Smooth muscle cell (in vitro differentiated cells): Measurements from ENCODE around the gene MBP. TPM values are rescaled to one million over a fixed set of nuclear protein-coding genes. Genes with fewer than 3 reads are reported as not detected.
A peak's percentile ranks its signal among the peaks of the same experiment; 100 is the strongest.

Experiments
- DNase-seq: peaks from one replicate; lab custom pipeline; 2025; ENCODE audit not compliant: unreplicated experiment; lab: John Stamatoyannopoulos, UW
- H2AFZ ChIP-seq: fragments of 200-600 bp; sonication (generic); 2 replicates; pipeline ENCODE4 v1.6.0; 2016; ENCODE audit warnings: antibody characterized with exemption, low read depth, mild to moderate bottlenecking
- H3F3A ChIP-seq: fragments of 200-600 bp; sonication (generic); 2 replicates; pipeline ENCODE4 v1.6.0; 2017; ENCODE audit warnings: antibody characterized with exemption, low read depth
- H3K27ac ChIP-seq: fragments of 200-600 bp; sonication (generic); 2 replicates; pipeline ENCODE4 v1.5.1; 2016; ENCODE audit warnings: low read depth, mild to moderate bottlenecking
- H3K27me3 ChIP-seq: fragments of 200-600 bp; sonication (generic); 2 replicates; pipeline ENCODE4 v1.6.1; 2016; ENCODE audit warnings: low read depth, mild to moderate bottlenecking
- H3K36me3 ChIP-seq: fragments of 200-600 bp; sonication (generic); 2 replicates; pipeline ENCODE4 v1.5.1; 2016; ENCODE audit warnings: low read depth
- H3K4me1 ChIP-seq: fragments of 200-600 bp; sonication (generic); 2 replicates; pipeline ENCODE4 v1.5.1; 2016; ENCODE audit warnings: low read depth
- H3K4me2 ChIP-seq: fragments of 200-600 bp; sonication (generic); 2 replicates; pipeline ENCODE4 v1.6.0; 2016; ENCODE audit warnings: mild to moderate bottlenecking
- H3K4me3 ChIP-seq: fragments of 200-600 bp; sonication (generic); 2 replicates; pipeline ENCODE4 v1.5.1; 2016; ENCODE audit warnings: mild to moderate bottlenecking
- H3K79me2 ChIP-seq: fragments of 200-600 bp; sonication (generic); 2 replicates; pipeline ENCODE4 v1.6.0; 2016; ENCODE audit warnings: low read depth, mild to moderate bottlenecking
- H3K9ac ChIP-seq: fragments of 200-600 bp; sonication (generic); 2 replicates; pipeline ENCODE4 v1.6.0; 2016; ENCODE audit warnings: low read depth
- H3K9me3 ChIP-seq: fragments of 200-600 bp; sonication (generic); replicated peaks from 2 replicates; pipeline ENCODE4 v1.5.1; 2016; ENCODE audit warnings: low read depth
- H4K20me1 ChIP-seq: fragments of 200-600 bp; sonication (generic); 2 replicates; pipeline ENCODE4 v1.6.0; 2016; ENCODE audit warnings: low read depth
- WGBS: methylation state at CpG from one replicate; pipeline ENCODE4 v1.1.7; 2016; ENCODE audit warnings: low lambda C conversion rate; 5-methylcytosine and 5-hydroxymethylcytosine counted together
- polyA plus RNA-seq: library from polyadenylated mRNA; unstranded; fragments of >200 nt; fragmentation: Nextera tagmentation; extraction: Ambion mirVana; gene quantifications from 2 replicates; pipeline ENCODE4 v1.2.1, GENCODE V29; 2016
- total RNA-seq: library from RNA; depleted of rRNA; stranded (reverse); fragments of >200 nt; gene quantifications from 2 replicates; pipeline ENCODE4 v1.2.3, GENCODE V29; 2014
- TF ChIP-seq, protein P1 (sequence below): fragments of 200-600 bp; sonication (generic); IDR thresholded peaks from 2 replicates; pipeline ENCODE4 v1.5.1; 2017; ENCODE audit warnings: borderline replicate concordance, mild to moderate bottlenecking, antibody characterized with exemption; ENCODE audit not compliant: insufficient read depth, poor library complexity, severe bottlenecking

MBP gene
- total and polyA plus RNA-seq, 2 experiments from 2014 or later, result 1.4 to 5.1 TPM

DNA sequence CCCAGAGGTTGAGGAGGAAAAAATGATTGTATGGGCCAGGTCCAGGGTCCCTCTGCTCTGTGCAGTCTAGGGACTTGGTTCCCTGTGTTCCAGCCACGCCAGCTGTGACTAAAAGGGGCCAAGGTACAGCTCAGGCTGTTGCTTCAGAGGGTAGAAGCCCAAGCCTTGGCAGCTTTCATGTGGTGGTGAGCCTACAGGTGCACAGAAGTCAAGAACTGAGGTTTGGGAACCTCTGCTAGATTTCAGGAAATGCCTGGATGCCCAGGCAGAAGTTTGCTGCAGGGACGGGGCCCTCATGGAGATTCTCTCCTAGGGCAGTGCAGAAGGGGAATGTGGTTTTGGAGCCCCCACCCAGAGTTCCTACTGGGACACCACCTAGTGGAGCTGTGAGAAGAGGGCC lies 10.6 kb upstream of the MBP start:
- H3K27me3 ChIP-seq, result no peaks in the 10 kb centered on the region
- no peaks in the 10 kb centered on the region for H3K36me3 ChIP-seq
- H3F3A ChIP-seq, result no peaks in the 10 kb centered on the region
- H3K9ac ChIP-seq, result no peak overlapping the region
- no peaks in the 10 kb centered on the region for H3K4me1 ChIP-seq
- no peak for DNase-seq
- no peak overlapping the region for H3K4me2 ChIP-seq
- H3K27ac ChIP-seq, result no peak overlapping the region
- WGBS, result 79% methylated on average over 2 of the region's 2 CpGs
- H3K79me2 ChIP-seq, result no peaks in the 10 kb centered on the region
- H3K9me3 ChIP-seq, result no peaks in the 10 kb centered on the region
- H4K20me1 ChIP-seq, result no peaks in the 10 kb centered on the region
- TF ChIP-seq, protein P1, sequence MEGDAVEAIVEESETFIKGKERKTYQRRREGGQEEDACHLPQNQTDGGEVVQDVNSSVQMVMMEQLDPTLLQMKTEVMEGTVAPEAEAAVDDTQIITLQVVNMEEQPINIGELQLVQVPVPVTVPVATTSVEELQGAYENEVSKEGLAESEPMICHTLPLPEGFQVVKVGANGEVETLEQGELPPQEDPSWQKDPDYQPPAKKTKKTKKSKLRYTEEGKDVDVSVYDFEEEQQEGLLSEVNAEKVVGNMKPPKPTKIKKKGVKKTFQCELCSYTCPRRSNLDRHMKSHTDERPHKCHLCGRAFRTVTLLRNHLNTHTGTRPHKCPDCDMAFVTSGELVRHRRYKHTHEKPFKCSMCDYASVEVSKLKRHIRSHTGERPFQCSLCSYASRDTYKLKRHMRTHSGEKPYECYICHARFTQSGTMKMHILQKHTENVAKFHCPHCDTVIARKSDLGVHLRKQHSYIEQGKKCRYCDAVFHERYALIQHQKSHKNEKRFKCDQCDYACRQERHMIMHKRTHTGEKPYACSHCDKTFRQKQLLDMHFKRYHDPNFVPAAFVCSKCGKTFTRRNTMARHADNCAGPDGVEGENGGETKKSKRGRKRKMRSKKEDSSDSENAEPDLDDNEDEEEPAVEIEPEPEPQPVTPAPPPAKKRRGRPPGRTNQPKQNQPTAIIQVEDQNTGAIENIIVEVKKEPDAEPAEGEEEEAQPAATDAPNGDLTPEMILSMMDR, result no peak
- H2AFZ ChIP-seq, result no peak overlapping the region
- no peak overlapping the region for H3K4me3 ChIP-seq

DNA sequence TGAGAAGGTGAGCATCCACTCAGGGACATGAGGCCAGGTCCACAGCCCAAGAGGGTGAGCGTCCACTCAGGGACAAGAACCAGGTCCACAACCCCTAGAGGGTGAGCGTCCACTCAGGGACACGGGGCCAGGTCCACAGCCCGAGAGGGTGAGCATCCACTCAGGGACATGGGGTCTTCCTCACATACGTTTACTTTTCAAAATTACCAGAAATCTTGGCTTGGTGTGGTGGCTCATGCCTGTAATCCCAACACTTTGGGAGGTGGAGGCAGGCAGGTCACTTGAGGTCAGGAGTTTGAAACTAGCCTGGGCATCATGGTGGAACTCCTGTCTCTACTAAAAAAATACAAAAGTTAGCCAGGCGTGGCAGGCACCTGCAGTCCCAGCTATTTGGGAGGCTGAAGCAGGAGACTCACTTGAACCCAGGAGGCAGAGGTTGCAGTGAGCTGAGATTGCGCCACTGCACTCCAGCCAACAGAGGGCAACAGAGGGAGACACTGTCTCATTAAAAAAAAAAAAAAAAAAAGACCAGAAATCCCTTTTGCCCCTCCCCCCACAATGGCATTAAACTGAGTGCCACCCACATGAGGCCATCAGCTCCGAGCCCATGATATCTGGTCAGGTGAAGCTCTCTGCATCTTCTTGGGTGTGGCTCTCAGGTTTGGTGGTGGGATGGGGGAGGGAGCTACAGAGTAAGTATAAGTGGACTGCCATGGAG lies 9.0 kb upstream of the MBP start:
- H3K36me3 ChIP-seq, result no peaks in the 10 kb centered on the region
- WGBS, result 91% methylated on average over 6 of the region's 8 CpGs

DNA sequence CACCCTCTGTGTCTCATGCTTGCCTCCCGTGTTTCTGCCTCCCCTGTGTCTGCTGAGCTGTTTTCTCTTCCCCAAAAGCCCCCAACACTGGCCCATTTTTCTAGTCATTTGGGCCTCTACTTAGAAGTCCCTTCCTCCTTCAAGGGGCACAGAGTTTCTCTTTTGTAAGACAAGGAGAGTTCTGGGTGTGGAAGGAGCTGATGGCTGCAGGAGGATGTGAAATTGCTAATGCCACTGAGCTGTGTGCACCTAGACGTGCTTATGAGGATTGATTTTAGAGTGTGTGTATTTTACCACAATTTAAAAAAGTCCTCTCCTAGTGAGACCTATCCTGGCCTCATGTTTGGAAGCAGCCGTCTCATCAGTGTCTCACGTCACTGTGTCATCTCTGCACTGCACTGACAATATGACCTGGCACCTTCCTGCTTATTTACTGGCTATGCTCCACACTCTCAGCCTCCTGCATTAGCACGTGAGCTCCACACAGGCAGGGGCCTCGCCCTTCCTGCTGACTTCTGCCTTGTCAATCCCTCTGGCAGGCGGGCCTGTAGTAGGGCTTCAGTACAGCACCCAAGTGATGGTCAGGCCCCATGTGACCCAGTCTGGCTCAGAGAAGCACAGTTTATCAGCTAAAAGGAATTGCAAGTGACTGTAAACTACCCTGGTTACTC lies 8.0 kb upstream of the MBP start:
- 84% methylated on average over 7 of the region's 7 CpGs for WGBS
- no peak for DNase-seq
- Histone ChIP-seq H3K27me3 (no peaks in the 10 kb centered on the region), H3K9me3 (no peaks in the 10 kb centered on the region), H3K4me1 (no peaks in the 10 kb centered on the region), H2AFZ (no peak overlapping the region), H3F3A (no peaks in the 10 kb centered on the region), H3K4me2 (no peak overlapping the region), H3K4me3 (no peak overlapping the region), H3K79me2 (no peaks in the 10 kb centered on the region), H3K36me3 (no peaks in the 10 kb centered on the region), H3K9ac (no peak overlapping the region), H4K20me1 (no peaks in the 10 kb centered on the region), H3K27ac (no peak overlapping the region)
- TF ChIP-seq, protein P1, result no peak

More for the DNA sequence above, 9.0 kb upstream of the MBP start:
- TF ChIP-seq, protein P1, result peak; percentile 6
- H3K4me3 ChIP-seq, result no peak overlapping the region
- H3F3A ChIP-seq, result no peaks in the 10 kb centered on the region
- no peak overlapping the region for H3K9ac ChIP-seq
- no peak overlapping the region for H3K4me2 ChIP-seq
- no peak overlapping the region for H2AFZ ChIP-seq
- DNase-seq, result no peak
- H3K4me1 ChIP-seq, result no peaks in the 10 kb centered on the region
- no peaks in the 10 kb centered on the region for H3K9me3 ChIP-seq
- no peaks in the 10 kb centered on the region for H4K20me1 ChIP-seq
- no peaks in the 10 kb centered on the region for H3K79me2 ChIP-seq
- no peak overlapping the region for H3K27ac ChIP-seq
- H3K27me3 ChIP-seq, result no peaks in the 10 kb centered on the region
